DMS 273 (cell line): ENCODE data around the gene SPATA2.
"Not testable (repeated sequence)": the region's sequence is repeated elsewhere in the genome, so short reads cannot be mapped to it uniquely, and the experiment has no call there.

Source experiments
- DNase-seq: peaks from one replicate; lab custom pipeline; 2025; ENCODE audit not compliant: unreplicated experiment; lab: John Stamatoyannopoulos, UW

SPATA2 gene, protein sequence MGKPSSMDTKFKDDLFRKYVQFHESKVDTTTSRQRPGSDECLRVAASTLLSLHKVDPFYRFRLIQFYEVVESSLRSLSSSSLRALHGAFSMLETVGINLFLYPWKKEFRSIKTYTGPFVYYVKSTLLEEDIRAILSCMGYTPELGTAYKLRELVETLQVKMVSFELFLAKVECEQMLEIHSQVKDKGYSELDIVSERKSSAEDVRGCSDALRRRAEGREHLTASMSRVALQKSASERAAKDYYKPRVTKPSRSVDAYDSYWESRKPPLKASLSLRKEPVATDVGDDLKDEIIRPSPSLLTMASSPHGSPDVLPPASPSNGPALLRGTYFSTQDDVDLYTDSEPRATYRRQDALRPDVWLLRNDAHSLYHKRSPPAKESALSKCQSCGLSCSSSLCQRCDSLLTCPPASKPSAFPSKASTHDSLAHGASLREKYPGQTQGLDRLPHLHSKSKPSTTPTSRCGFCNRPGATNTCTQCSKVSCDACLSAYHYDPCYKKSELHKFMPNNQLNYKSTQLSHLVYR

DNA sequence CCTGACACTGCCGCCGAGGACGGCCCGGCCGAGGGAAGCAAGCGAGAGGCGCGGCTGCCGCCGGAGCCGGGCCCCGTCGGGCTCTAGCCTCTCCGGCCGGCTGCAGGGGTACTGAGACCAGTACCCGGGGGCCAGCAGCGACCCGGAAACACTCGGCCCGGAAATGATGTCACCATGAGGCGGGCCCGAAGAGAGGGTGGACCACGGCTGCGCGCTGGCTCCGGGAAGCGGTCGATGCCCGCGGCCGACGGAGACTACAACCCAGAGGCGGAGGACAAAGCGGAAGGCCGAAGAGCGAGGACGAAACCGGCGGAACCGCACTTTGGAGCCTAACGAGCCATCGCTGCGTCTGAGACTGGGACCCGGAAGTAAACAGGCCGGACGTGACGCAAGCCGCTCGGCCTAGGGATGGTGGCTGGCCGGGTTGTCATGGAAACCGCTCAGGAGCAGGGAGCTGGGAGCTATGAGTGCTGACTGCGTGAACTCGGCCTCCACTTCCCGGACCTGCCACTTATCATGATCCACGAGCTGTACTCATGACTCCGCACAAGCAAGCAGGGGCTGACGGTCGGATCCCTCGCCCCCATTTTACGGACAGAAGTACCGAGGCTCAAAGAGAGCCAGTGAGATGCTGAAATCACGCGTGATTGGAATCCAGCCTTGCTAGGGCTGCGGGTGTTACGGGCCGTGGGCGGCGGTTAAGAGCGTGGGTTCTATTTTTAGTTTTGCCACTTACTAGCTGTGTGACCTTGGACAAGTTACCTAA, at the start of gene SPATA2:
Gene SPATA2, minus strand, starts transcription at position 150 of the 766 bp plus-strand sequence. CDS start 7,039 bp downstream, outside the sequence.
- DNase-seq: peak; percentile 96

DNA sequence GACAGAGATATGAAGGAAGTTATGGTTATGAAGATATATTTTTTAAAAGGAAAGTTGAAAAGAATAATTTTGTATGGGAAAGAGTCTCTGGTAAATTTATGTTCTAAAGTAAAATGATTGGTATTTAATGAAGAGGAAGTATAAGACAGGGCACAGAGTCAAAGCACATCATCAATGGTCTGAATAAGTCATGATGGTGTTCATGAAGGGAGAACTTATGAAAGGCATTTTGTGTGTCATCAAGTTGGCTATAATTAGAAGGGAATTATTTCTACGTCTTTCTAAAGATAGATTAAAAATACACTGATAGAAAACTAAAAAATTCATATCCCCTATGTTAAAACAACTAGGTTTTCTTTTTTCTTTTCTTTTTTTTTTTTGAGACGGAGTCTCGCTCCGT, 46.1 kb upstream of the SPATA2 start:
- DNase-seq: no peak

DNA sequence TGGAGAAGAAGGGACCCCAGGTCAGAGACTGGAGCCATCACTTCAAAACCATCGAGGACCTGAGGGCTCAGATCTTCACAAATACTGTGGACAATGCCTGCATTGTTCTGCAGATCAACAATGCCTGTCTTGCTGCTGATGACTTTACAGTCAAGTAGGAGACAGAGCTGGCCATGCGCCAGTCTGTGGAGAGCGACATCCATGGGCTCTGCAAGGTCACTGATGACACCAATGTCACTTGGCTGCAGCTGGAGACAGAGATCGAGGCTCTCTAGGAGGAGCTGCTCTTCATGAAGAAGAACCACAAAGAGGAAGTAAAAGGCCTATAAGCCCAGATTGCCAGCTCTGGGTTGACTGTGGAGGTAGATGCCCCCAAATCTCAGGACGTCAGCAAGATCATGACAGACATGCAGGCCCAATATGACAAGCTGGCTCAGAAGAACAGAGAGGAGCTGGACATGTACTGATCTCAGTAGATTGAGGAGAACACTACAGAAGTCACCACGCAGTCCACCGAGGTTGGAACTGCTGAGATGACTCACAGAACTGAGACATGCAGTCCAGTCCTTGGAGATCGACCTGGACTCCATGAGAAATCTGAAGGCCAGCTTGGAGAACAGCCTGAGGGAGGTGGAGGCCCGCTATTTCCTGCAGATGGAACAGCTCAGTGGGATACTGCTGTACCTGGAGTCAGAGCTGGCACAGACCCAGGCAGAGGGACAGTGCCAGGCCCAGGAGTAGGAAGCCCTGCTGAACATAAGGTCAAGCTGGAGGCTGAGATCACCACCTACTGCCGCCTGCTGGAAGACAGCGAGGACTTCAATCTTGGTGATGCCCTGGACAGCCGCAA, 42.0 kb upstream of the SPATA2 start:
- DNase-seq: peak; percentile 27

DNA sequence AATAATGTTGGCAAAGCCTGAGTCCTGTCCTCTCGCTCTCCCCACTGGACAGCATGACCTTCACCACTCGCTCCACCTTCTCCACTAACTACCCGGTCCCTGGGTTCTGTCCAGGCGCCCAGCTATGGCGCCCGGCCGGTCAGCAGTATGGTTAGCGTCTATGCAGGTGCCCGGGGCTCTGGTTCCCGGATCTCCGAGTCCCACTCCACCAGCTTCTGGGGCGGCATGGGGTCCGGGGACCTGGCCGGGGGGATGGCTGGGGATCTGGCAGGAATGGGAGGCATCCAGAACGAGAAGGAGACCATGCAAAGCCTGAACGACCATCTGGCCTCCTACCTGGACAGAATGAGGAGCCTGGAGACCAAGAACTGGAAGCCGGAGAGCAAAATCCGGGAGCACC, 41.4 kb upstream of the SPATA2 start:
- no peak for DNase-seq

DNA sequence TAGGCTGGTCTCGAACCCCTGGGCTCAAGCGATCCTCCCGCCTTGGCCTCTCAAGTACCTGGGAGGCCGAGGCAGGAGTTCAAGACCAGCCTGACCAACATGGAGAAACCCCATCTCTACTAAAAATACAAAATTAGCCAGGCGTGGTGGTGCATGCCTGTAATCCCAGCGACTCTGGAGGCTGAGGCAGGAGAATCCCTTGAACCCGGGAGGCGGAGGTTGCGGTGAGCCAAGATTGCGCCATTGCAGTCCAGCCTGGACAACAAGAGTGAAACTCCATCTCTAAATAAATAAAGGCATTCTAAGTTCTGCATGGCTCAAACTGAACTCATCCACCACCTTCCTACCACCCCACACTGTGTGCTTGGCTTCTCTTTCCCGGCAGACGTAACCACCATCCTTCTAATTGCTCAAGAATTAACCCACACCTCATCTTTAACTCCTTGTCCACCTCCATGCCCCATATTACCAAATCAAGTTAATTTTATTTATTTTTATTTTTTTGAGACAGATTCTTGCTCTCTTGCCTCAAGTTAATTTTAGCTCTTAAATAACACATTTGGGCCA, 40.6 kb upstream of the SPATA2 start:
- not testable (repeated sequence) for DNase-seq

DNA sequence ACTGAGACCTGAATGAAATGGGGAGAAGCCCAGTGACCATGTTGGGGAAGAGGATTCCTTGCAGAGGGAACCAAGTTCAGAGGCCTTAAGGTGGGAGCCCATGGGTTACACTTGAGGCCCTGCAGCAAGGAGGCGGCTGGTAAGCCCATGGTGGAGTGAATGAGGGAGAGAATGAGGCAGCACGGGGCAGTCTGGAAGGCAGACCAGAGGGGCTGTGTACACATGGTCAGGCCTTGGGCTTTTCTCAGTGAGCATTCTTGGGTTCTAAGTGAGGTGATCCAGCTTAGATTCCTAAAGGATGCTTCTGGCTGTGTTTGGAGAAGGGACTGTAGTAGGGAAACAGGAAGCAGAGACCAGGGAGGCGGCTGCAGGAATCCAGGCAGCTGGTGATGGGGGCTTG, 39.8 kb upstream of the SPATA2 start:
- DNase-seq: no peak

DNA sequence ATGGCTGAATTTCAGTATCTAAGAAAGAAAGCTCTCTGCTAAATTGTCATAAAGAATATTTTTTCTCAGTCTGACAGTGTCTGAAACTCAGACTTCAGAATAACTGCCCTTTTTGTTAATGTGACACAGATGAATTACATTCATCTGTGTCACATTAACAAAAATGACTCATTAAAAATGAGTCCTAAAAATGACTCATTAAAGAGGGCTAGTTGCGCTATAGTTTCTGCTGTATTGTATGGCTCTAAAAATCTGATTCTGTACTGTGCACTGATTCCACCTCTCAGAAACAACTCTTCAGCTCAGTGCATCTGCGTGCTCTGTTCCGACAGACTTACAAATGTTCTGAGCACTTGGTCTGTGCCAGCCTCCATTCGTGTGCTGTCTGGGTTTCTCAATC, 35.8 kb upstream of the SPATA2 start:
- DNase-seq: no peak

DNA sequence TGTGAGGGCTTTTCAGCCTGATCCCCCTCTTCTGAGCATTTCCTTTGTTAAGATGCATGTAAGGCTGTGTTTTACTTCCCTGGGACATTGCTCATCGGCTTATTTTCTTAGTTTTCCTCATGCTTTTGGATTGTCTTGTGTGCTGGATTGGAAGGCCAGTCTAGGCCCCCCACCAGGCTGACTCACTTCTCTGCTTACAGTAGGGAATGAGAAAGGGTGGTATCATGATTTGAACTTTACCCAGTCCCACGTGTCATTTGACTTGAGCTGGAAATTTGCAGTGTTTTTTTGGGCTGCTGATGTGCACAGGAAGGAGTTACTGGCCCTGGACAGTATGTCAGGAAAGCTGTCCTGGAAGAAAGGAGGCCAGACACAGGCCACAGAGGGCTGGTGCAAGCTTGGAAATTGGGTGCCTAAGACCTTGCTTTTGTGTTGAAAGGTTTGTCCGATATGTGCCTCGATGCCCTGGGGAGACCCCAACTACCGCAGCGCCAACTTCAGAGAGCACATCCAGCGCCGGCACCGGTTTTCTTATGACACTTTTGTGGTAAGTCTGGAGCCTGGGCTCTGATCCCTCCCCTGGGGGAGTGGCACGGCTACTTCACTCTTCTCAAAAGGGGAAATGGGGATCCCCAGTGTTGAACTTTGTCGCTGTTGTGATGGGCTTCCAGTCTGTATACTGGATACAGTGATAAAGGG, 33.6 kb upstream of the SPATA2 start:
- DNase-seq: no peak

DNA sequence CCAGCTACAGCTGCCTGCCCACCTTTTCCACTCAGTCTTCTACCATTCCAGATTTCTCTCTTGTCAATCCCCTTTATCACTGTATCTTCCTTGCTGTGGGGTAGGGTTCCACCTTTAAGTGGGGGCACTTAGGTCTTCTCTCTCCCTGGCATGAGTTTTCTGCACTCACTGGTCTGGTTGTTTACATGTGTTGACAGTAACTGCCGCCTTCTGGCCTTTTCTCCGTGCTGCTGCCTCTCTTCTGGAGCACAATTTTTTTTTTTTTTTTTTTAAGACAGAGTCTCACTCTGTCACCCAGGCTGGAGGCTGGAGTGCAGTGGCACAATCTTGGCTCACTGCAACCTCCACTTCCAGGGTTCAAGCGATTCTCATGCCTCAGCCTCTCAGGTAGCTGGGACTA, 32.8 kb upstream of the SPATA2 start:
- DNase-seq: no peak

DNA sequence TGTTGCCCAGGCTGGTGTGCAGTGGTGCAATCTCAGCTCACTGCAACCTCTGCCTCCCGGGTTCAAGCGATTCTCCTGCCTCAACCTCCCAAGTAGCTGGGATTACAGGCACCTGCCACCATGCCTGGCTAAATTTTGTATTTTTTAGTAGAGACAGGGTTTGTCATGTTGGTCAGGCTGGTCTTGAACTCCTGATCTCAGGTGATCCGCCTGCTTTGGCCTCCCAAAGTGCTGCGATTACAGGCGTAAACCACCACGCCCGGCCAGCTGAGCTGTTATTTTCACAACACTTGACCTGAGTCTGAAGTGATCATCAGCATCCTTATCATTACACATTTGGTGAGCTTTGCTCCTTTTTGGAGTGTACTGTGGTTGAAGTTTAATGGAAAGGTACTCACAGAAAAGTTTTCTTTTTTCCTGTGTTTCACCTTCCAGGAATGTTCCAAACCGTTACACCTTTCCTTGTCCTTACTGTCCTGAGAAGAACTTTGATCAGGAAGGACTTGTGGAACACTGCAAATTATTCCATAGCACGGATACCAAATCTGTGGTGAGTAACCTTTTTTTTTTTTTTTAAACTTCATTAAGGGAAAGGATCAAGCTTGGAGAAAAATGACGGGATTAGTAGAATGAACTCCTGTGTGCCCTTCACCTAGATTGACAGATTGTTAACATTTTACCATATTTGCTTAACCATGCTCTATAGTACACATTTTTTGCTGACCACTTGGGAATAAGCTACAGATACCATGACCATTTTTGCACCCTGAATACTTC, 30.6 kb upstream of the SPATA2 start:
- no peak for DNase-seq

DNA sequence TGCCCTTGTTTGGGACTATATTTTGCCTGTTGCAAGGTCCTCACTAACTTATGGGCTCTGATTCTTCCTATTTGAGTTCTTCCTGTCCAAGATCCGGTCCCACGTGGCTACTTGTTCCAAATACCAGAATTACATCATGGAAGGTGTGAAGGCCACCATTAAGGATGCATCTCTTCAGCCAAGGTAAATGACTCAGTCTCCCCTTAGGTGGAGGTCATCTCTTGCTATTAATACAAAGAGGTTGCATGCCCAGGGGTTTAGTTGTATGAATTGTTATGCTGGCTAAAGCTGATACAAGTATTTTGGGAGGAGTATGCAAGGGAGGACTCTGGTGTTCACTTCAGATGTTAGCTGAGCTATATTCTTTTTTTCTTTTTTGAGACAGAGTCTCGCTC, 30.0 kb upstream of the SPATA2 start:
- no peak for DNase-seq

DNA sequence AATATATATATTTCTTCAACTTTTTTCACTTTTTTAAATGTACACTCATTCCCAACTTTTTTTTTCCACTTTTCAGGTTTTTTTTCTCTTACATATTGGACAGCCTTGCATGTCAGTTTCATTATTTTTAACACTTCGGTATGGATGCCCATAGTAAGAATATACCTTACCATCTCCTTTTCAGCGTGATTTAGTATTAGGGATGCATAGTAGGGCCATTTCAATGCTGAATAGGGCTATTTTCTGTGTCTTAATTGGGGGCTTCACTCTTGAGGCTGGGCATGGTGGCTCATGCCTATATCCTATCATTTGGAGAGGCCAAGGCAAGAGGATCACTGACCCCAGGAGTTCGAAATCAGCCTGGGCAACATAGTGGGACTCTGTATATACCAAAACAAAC, 27.6 kb upstream of the SPATA2 start:
- no peak for DNase-seq

DNA sequence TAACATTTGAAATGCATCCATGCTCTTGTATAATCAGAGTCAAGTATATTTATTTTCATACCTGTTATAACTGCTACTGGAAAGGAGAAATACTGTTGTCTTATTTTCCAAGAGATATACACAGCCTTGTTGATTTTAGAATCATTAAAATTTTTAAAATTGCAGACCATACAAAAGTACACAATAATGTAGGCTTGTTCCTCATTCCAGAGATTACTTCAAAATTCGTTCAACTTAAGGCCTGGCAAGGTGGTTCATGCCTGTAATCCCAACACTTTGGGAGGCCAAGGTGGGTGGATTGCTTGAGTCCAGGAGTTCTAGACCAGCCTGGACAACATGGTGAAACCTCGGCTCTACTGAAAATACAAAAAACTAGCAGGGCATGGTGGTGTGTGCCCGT, 27.0 kb upstream of the SPATA2 start:
- DNase-seq: no peak

DNA sequence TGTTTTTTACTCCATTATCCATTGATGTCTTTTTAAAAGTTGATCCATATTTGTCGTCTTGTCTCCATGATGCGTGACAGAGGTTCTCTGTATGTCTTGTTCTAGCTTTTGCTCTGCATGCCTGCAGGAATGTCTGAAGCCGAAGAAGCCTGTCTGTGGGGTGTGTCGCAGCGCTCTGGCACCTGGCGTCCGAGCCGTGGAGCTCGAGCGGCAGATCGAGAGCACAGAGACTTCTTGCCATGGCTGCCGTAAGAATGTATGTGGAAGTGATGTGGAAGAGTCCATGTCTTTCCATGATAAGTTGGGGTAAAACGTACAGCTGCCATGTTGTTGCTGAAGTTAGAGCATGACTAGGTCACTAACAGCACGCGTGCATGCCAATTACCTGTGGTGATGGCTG, 26.1 kb upstream of the SPATA2 start:
- DNase-seq: no peak

DNA sequence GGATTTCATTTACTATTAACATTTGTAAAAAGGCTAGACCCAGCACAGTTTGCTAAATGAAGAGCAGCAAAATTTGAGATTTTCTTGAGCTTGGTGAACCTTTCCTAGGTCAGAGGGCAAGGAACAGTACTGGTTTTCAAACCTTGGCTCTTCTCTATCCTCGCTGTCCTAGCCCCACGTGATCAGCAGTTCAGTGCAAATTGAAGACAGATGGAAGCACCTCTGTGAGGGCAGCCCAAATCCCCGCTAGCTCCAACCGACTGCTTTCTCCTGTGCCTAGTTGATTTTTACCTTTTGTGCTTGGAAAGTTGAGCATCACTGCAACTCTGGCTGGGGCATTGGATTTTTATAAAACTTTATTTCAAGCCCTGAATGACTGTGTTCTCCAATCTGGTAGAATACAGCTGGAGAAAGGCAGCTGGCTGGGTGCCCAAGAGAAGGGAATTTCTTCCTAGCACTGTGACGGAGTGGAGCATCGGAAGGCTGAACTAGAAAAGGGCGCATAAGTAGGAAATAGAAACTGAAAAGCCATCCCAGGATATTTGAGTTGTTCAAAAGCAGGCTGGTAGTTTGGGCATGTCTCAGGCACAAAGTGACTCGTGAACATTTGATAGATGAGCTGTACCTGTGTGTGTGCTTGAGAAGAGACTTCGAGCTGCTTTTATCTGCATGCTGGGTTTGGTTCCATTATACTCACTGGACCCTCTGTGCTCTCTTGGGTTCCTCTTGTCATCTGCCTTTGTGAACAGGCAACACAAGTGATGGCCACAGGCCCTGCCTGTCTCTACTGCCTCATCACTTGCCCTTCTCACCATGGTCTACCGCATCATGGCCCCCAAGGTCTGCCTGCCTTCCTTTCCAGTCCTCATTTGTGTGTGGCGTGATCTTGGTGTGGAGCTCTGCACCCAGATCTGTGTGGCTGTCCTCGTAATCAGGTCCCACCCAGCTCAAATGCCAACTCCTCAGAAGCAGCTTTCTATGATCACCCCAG, 23.1 kb upstream of the SPATA2 start:
- DNase-seq: peak; percentile 77

DNA sequence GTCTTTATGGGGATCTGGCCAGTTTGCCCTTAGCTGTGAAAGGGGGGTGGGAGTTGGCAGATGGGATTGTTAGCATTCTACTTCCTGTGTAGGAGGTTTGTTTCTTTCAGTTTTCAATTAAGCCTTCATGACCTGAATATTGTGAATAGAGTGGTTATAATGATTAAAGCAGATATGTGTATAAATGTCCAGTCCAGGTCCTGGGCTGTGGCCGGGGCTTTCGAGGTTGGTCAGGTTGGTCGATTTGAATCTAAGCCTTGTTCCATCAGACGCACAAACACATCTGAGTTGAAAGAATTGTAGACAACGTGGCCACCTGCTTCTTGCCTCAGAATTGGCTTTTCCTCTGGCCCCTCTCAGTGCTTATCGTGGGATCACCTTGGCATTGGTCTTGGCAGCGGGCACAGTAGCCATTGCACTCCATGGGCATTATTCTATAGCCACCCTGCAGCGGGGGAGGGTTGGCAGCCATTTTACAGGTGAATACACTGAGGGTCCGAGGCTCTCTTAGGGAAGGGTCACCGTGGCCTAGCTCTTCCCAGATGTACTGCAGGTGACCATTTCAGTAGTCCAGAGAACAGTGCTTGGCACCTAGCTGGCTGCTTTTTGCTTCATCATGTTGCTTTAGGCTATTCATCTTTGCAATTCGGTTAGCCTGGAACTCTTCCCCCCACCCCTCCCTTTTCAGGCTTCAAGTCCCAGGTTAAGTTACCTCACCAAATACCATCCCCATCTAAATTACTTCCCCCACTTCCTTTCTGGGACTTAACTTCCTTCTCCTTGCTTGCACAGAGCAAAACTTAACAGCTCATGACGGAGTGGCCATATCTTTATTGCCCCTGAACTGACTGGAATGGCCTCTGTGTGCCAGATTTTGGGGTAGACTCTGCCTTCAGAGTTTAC, 21.9 kb upstream of the SPATA2 start:
- DNase-seq: peak; percentile 72
